Inferior parietal cortex (tissue), 1 donor: ENCODE data around the gene CACNA2D3.

Experiments
- DNase-seq: peaks from one replicate; pipeline ENCODE4 v3.0.0-alpha.2; 2016; ENCODE audit errors: extremely low spot score

The CACNA2D3 gene

GRCh38 chr3:54878145-54878544 lies 755.8 kb downstream of the CACNA2D3 start:
- no peak for DNase-seq

- no peak for DNase-seq
These were observed 759.9 kb downstream of the CACNA2D3 start for GRCh38 chr3:54882129-54882833.

DNA sequence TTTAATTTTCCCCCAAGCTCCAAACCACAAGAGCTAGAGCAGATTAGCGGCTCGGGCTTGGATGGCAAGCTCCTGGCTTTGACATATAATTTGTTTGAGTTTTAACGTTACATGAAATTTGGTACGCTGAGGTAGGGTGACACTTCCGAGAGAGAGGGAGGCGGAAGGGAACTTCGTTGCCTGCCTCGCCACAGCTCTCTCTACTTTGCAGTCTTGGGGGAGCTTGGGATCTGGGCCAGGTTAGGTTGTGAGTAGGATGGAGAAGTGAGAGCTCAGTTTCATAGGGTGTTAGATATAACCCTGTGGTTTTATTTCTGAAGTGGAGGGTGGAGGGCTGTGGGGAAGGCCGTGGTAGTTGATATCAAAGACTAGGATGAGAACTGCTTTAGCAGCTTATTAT lies 765.8 kb downstream of the CACNA2D3 start:
- DNase-seq: peak; percentile 42

GRCh38 chr3:54888873-54889272 lies 766.5 kb downstream of the CACNA2D3 start:
- DNase-seq: peak; percentile 52

DNA sequence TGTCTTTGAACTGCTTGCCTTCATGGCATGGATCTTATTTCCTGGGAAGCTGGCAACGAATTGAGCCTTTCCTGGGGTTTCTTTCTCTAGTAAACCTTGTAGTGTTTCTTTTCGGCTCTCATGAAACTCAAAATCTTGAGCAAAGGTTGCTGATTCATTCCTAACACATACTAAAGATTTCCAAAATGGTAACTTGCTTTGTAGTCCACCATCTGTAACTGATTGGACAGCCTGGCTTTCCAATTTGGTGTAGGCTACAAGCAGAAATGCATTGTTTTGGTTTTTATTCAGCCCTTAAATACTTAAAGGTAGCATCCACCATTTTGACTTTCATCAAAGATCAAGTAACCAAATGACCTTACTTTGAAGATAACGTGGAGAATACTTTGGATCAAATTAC lies 767.4 kb downstream of the CACNA2D3 start:
- peak; percentile 23 for DNase-seq

GRCh38 chr3:54891540-54891897 lies 769.2 kb downstream of the CACNA2D3 start:
- peak; percentile 63 for DNase-seq

GRCh38 chr3:54892168-54892567 lies 769.8 kb downstream of the CACNA2D3 start:
- DNase-seq: no peak

GRCh38 chr3:54895613-54896012 lies 773.3 kb downstream of the CACNA2D3 start:
- DNase-seq: no peak

- DNase-seq: no peak
These were observed 774.8 kb downstream of the CACNA2D3 start for GRCh38 chr3:54897028-54897711.

- no peak for DNase-seq
These were observed 776.9 kb downstream of the CACNA2D3 start for GRCh38 chr3:54899273-54899672.

DNA sequence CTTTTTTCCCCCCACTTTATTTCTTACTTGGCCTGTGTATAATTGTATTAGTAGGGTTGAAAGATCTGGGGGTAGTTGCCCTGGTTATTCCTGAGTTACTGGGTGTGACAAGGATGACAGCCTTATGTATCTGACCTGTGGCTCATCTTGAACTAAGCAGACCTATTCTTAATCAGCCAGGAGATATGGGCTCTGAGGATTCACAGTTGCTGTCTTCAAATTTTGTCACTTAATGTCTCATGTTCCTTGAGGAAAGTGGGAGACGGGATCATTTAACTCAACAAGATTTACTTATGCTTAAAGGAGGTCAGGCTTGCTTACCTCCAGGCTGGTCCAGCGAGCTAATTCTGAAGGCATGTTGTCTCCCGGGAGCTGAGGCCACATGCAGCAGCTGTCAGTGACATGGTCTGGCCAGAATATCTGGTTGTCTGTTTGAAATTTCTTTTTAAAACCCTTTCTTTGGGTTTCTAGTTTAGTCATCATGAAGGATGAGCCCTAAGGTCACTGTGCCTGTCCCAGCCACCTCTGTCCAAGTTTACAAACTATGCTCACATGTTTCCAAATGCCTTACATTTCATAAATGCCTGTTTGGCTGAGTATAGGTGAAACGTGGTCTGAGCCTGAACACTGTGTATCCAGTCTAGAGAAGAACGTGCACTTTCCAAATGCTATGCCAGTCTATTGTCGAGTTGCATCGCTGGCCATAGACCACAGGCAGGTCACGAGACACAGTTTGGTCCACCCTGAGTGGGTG lies 778.7 kb downstream of the CACNA2D3 start:
- DNase-seq: no peak

GRCh38 chr3:54901906-54902685 lies 779.7 kb downstream of the CACNA2D3 start:
- no peak for DNase-seq

- DNase-seq: no peak
These were observed 783.0 kb downstream of the CACNA2D3 start for GRCh38 chr3:54905261-54905888.

DNA sequence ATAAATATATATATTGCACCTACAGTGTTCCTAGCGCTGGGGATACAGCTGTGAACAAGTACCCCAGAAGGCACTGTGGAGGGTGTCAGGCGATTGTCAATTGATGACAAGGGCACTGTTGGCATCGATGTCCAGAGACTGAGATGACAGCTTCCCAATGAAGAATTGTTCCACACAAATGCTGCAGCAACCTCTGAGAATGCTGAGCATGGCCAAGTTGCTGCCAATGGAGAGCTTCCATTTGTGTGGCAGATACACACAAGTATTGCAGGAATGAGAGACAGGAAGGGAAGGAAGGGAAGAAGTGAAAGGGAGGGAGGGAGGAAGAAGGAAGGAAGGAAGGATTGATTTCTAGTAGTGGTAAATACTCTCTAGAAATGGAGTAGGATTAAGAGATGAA lies 783.6 kb downstream of the CACNA2D3 start:
- DNase-seq: no peak

- DNase-seq: no peak
These were observed 784.4 kb downstream of the CACNA2D3 start for GRCh38 chr3:54906763-54907162.

- no peak for DNase-seq
These were observed 786.8 kb downstream of the CACNA2D3 start for GRCh38 chr3:54909191-54909590.

GRCh38 chr3:54914180-54914579 lies 791.8 kb downstream of the CACNA2D3 start:
- DNase-seq: no peak

- no peak for DNase-seq
These were observed 792.8 kb downstream of the CACNA2D3 start for GRCh38 chr3:54915181-54915580.

- DNase-seq: no peak
These were observed 793.6 kb downstream of the CACNA2D3 start for GRCh38 chr3:54915976-54916375.

DNA sequence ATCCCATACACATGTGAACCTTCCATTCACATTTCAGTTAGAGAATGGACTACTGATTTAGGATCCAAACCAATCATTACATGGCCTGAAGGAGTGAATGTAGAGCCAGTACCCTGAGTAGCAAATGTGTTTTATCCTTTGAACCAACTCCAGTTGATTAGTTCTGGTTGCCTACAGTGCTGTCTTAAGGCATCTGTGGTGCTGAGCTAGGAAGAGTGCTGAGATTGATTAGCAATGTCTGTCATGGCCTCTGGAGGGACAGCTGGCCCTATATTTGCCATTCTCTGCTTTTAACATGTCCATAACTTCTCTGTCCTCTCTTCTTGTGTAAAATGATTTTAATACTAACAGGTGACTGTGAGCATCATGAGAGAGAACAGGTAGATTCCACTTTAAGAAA lies 794.4 kb downstream of the CACNA2D3 start:
- DNase-seq: no peak

DNA sequence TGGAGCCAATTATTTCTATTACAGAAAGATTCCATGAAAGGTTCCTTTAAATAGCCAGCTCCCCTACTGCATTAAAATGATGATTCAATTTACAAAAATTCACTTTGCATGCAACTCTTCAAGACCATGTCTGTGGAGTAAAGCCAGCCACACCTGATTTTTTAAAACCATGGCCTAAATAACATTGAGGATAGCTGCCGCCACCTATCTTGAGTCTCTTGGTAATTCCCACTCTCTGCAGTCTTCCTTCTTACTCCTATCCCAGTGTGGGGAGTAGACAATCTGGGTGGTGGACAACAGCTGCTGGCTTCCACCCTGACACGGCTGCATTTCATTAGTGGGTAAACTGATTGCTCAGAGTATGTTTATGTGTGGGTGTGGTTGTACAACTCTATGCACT lies 794.8 kb downstream of the CACNA2D3 start:
- DNase-seq: no peak

GRCh38 chr3:54917862-54918261 lies 795.5 kb downstream of the CACNA2D3 start:
- no peak for DNase-seq
